Bladder microvascular endothelial cell (primary cell): ENCODE results near the gene NHEJ1. TPM values are rescaled to one million over a fixed set of nuclear protein-coding genes. Genes with fewer than 3 reads are reported as not detected.

Source experiments
- total RNA-seq: library from RNA; depleted of rRNA; stranded (reverse); fragments of >200 nt; gene quantifications from 2 replicates; pipeline ENCODE4 v1.2.3, GENCODE V29; 2014

NHEJ1 gene
- 14.9 and 24.1 TPM in 2 replicates for total RNA-seq

GRCh38 chr2:219160186-219161017 lies at the start of gene NHEJ1:
Gene NHEJ1, minus strand, starts transcription at chr2:219160815. Its CDS starts 2,453 bp downstream, at chr2:219158362.

GRCh38 chr2:219206328-219207133 lies 45.9 kb upstream of the NHEJ1 start, which contains the start of gene ZFAND2B:
Gene ZFAND2B, plus strand, starts transcription at chr2:219206782. Its CDS starts 206 bp downstream, at chr2:219206988.

GRCh38 chr2:219177552-219178376 lies 17.1 kb upstream of the NHEJ1 start, which contains the start of gene RETREG2:
Gene RETREG2, plus strand, starts transcription at chr2:219178275. Its CDS starts 78 bp downstream, at chr2:219178353.

GRCh38 chr2:219176818-219177551 lies 16.4 kb upstream of the NHEJ1 start, which contains the start of gene CNPPD1:
Gene CNPPD1, minus strand, starts transcription at chr2:219176925. Its CDS starts 97 bp downstream, at chr2:219176828.

GRCh38 chr2:219169930-219170654 lies 9.5 kb upstream of the NHEJ1 start, which contains the start of gene SLC23A3:
Gene SLC23A3, minus strand, starts transcription at chr2:219170029. Its CDS starts 45 bp downstream, at chr2:219169984.

GRCh38 chr2:219060821-219061791 lies 99.5 kb downstream of the NHEJ1 start, which contains the start of gene IHH:
Gene IHH, minus strand, starts transcription at chr2:219060921. Its CDS starts 454 bp downstream, at chr2:219060467.

GRCh38 chr2:219041252-219041651 lies 119.4 kb downstream of the NHEJ1 start, which contains the start of gene CFAP65:
Gene CFAP65, minus strand, starts transcription at chr2:219041516. Its CDS starts 2,468 bp downstream, at chr2:219039048.

Other genes with a start within 250 kb of the NHEJ1 start
- gene CDK5R2, start 201.1 kb downstream of the NHEJ1 start, total RNA-seq: not detected in 2 replicates
- gene FEV, start 175.6 kb downstream of the NHEJ1 start, total RNA-seq: not detected in 2 replicates
- gene CRYBA2, start 167.4 kb downstream of the NHEJ1 start, total RNA-seq: not detected in 2 replicates
- gene CFAP65, start 119.3 kb downstream of the NHEJ1 start, total RNA-seq: not detected in 2 replicates
- not detected in 2 replicates for gene IHH, start 99.9 kb downstream of the NHEJ1 start, total RNA-seq
- 0.81 and 4.5 TPM in 2 replicates for gene SLC23A3, start 9.2 kb upstream of the NHEJ1 start, total RNA-seq
- 21.4 and 39.2 TPM in 2 replicates for gene CNPPD1, start 16.1 kb upstream of the NHEJ1 start, total RNA-seq
- 49.7 TPM in 2 replicates for gene RETREG2, start 17.5 kb upstream of the NHEJ1 start, total RNA-seq
- 21.0 and 22.2 TPM in 2 replicates for gene ZFAND2B, start 46.0 kb upstream of the NHEJ1 start, total RNA-seq
- gene ABCB6, start 58.1 kb upstream of the NHEJ1 start, total RNA-seq: 31.4 and 45.8 TPM in 2 replicates
- 36.8 and 60.8 TPM in 2 replicates for gene ATG9A, start 68.8 kb upstream of the NHEJ1 start, total RNA-seq
- 19.3 and 23.1 TPM in 2 replicates for gene ANKZF1, start 69.0 kb upstream of the NHEJ1 start, total RNA-seq
- 4.2 and 6.6 TPM in 2 replicates for gene GLB1L, start 84.6 kb upstream of the NHEJ1 start, total RNA-seq
- gene STK16, start 84.7 kb upstream of the NHEJ1 start, total RNA-seq: 16.5 and 21.8 TPM in 2 replicates
- gene TUBA4B, start 92.4 kb upstream of the NHEJ1 start, total RNA-seq: not detected in 2 replicates
- 9.0 and 18.1 TPM in 2 replicates for gene TUBA4A, start 93.1 kb upstream of the NHEJ1 start, total RNA-seq
- gene DNAJB2, start 118.6 kb upstream of the NHEJ1 start, total RNA-seq: 18.0 and 40.7 TPM in 2 replicates
- 0.16 TPM in 1 of 2 replicates, not detected in the other for gene PTPRN, start 148.6 kb upstream of the NHEJ1 start, total RNA-seq
- gene RESP18, start 171.9 kb upstream of the NHEJ1 start, total RNA-seq: not detected in 2 replicates
- 40.3 and 51.7 TPM in 2 replicates for gene DNPEP, start 227.1 kb upstream of the NHEJ1 start, total RNA-seq